Ishikawa (cell line): ENCODE results near the gene GLB1L.

ENCODE experiments used
- CEBPB ChIP-seq: IDR thresholded peaks from 2 replicates; pipeline ENCODE4 v1.6.1; 2012
- CREB1 ChIP-seq: IDR thresholded peaks from 2 replicates; pipeline ENCODE4 v1.6.1; 2012; ENCODE audit warnings: low read depth
- EGR1 ChIP-seq: IDR thresholded peaks from 2 replicates; pipeline ENCODE4 v1.6.1; 2012
- EP300 ChIP-seq: IDR thresholded peaks from 2 replicates; pipeline ENCODE4 v1.6.1; 2012; ENCODE audit warnings: borderline replicate concordance
- FOXM1 ChIP-seq: IDR thresholded peaks from 2 replicates; pipeline ENCODE4 v1.6.1; 2012; ENCODE audit warnings: low read depth, borderline replicate concordance
- NFIC ChIP-seq: IDR thresholded peaks from 2 replicates; pipeline ENCODE4 v1.6.1; 2012
- RAD21 ChIP-seq: IDR thresholded peaks from 2 replicates; pipeline ENCODE4 v1.6.1; 2012; ENCODE audit warnings: low read depth
- TAF1 ChIP-seq: IDR thresholded peaks from 2 replicates; pipeline ENCODE4 v1.6.1; 2012; ENCODE audit warnings: low read depth, mild to moderate bottlenecking
- TCF12 ChIP-seq: IDR thresholded peaks from 2 replicates; pipeline ENCODE4 v1.6.1; 2012; ENCODE audit warnings: low read depth
- TEAD4 ChIP-seq: IDR thresholded peaks from 2 replicates; pipeline ENCODE4 v1.6.1; 2012
- YY1 ChIP-seq: IDR thresholded peaks from 2 replicates; pipeline ENCODE4 v1.6.1; 2012; ENCODE audit warnings: low read depth
- ZBTB7A ChIP-seq: IDR thresholded peaks from 2 replicates; pipeline ENCODE4 v1.6.1; 2012; ENCODE audit warnings: low read depth
- TF ChIP-seq, protein P1 (sequence below): IDR thresholded peaks from 2 replicates; pipeline ENCODE4 v1.6.1; 2012
- TF ChIP-seq, protein P2 (sequence below): IDR thresholded peaks from 2 replicates; pipeline ENCODE4 v1.6.1; 2012; ENCODE audit warnings: low read depth, mild to moderate bottlenecking

DNA sequence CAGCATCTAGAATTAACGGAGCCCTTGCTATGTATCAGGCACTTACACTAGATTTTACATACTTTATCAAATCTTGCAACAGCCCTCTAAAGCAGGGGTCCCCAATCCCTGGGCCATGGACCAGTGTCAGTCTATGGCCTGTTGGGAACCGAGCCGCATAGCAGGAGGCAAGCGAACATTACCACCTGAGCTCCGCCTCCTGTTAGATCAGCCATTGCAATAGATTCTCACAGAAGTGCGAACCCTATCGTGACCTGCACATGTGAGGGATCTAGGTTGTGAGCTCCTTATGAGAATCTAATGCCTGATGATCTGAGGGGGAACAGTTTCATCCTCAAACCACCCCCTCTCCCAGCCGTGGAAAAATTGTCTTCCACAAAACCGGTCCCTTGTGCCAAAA lies 47.4 kb upstream of the GLB1L start:
- TF ChIP-seq, protein P1, sequence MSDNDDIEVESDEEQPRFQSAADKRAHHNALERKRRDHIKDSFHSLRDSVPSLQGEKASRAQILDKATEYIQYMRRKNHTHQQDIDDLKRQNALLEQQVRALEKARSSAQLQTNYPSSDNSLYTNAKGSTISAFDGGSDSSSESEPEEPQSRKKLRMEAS, result no peak
- TF ChIP-seq TEAD4 (no peak), EGR1 (no peak), TAF1 (no peak), EP300 (no peak), NFIC (no peak), RAD21 (no peak), CEBPB (no peak), YY1 (no peak), FOXM1 (no peak), CREB1 (no peak), ZBTB7A (no peak), TCF12 (no peak)
- TF ChIP-seq, protein P2, sequence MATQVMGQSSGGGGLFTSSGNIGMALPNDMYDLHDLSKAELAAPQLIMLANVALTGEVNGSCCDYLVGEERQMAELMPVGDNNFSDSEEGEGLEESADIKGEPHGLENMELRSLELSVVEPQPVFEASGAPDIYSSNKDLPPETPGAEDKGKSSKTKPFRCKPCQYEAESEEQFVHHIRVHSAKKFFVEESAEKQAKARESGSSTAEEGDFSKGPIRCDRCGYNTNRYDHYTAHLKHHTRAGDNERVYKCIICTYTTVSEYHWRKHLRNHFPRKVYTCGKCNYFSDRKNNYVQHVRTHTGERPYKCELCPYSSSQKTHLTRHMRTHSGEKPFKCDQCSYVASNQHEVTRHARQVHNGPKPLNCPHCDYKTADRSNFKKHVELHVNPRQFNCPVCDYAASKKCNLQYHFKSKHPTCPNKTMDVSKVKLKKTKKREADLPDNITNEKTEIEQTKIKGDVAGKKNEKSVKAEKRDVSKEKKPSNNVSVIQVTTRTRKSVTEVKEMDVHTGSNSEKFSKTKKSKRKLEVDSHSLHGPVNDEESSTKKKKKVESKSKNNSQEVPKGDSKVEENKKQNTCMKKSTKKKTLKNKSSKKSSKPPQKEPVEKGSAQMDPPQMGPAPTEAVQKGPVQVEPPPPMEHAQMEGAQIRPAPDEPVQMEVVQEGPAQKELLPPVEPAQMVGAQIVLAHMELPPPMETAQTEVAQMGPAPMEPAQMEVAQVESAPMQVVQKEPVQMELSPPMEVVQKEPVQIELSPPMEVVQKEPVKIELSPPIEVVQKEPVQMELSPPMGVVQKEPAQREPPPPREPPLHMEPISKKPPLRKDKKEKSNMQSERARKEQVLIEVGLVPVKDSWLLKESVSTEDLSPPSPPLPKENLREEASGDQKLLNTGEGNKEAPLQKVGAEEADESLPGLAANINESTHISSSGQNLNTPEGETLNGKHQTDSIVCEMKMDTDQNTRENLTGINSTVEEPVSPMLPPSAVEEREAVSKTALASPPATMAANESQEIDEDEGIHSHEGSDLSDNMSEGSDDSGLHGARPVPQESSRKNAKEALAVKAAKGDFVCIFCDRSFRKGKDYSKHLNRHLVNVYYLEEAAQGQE, result no peak
